Spleen (tissue), 7 donors: ENCODE measurements around the gene FAM151A.

Experiments
- CTCF ChIP-seq, 11 experiments: fragments of 200-600 bp in 7 of 11; fragments of 450-650 bp in 4 of 11; sonication (generic) in 4 of 11; IDR thresholded peaks in 8 of 11; conservative IDR thresholded peaks in 3 of 11; 1 replicate in 7 of 11; 2 replicates in 4 of 11; pipeline versions ENCODE4 v1.4.0 to v1.8.0; 2016 to 2021; ENCODE audit warnings: antibody characterized with exemption in 11 of 11, inconsistent platforms in 4 of 11, mild to moderate bottlenecking in 1 of 11
- POLR2A ChIP-seq, 3 donors: fragments of 450-650 bp; IDR thresholded peaks; one replicate each; pipeline ENCODE4 v1.5.1; 2017; ENCODE audit warnings: antibody characterized with exemption in 3 of 3, mild to moderate bottlenecking in 1 of 3
- POLR2AphosphoS5 ChIP-seq, 3 donors: sonication (generic); formaldehyde crosslinking; IDR thresholded peaks; one replicate each; pipeline ENCODE4 v1.5.1; 2017; ENCODE audit warnings: antibody characterized with exemption in 3 of 3
- donor health status: DM: no; HTN: no; CAD: no; lungs with moderate emphysema.
- donor health status: DM: no; HTN: no; CAD: no.
- donor health status: DM: no; HTN: no; CAD: no.

- no peak for TF ChIP-seq CTCF (IDR thresholded peaks at IDR 0.05 in 8 of 11, conservative IDR thresholded peaks at IDR 0.05 in 3 of 11)
- TF ChIP-seq POLR2A (IDR thresholded peaks at IDR 0.05), result no peak
- TF ChIP-seq POLR2AphosphoS5 (IDR thresholded peaks at IDR 0.05), result no peak
Measured at GRCh38 chr1:54658164-54658913, 35.0 kb upstream of the FAM151A start.
